Measurements from ENCODE around the gene TLE1.

GRCh38 chr9:81599837-81600236 is 89.5 kb downstream of the TLE1 start:
- TF ChIP-seq CTCF (conservative IDR thresholded peaks at IDR 0.05; ENCODE audit: low read length) (no peak), EZH2phosphoT487 (IDR thresholded peaks at IDR 0.05; ENCODE audit: borderline replicate concordance) (no peak)

Measured in Loucy (cell line).